Effector CD8-positive, alpha-beta T cell (primary cell): ENCODE measurements around the gene CSNK1G1.
"Not testable (repeated sequence)": the region's sequence is repeated elsewhere in the genome, so short reads cannot be mapped to it uniquely, and the experiment has no call there.

Source experiments
- DNase-seq: peaks from one replicate; lab custom pipeline; 2025; lab: John Stamatoyannopoulos, UW

The CSNK1G1 gene

DNA sequence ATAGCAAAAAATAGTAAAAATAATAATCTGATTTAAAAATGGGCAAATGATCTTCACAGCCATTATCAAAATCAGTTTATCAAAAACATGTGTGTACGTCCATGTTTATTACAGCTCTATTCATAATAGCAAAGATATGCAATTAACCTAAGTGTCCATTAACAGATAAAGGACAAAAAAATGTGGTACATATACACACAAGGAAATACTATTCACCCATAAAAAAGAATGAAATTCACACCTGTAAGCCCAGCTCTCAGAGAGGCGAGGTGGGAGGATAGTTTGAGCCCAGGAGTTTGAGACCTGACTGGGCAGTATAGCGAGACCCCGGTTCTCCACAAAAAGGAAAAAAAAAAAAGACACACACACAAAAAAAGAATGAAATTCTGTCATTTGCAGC lies 110.6 kb downstream of the CSNK1G1 start:
- no peak for DNase-seq

DNA sequence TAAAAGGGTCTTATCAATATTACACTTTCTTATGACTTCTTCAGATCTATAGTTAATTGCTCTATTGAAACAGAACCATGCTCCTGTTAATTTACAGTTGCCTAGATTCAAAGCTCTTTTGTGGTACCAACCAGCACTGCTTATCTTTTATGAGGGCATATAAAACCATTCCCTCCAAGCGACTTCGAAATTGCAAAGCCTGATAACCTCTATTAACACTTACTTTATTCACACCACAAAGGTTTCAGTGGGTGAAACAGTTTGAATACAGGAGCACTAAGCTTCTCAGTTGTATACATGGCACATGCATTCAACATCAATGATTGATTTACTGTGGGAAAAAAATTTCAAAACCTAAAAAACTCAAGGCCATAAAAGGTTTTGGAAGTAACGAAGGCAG lies 118.3 kb downstream of the CSNK1G1 start:
- no peak for DNase-seq

DNA sequence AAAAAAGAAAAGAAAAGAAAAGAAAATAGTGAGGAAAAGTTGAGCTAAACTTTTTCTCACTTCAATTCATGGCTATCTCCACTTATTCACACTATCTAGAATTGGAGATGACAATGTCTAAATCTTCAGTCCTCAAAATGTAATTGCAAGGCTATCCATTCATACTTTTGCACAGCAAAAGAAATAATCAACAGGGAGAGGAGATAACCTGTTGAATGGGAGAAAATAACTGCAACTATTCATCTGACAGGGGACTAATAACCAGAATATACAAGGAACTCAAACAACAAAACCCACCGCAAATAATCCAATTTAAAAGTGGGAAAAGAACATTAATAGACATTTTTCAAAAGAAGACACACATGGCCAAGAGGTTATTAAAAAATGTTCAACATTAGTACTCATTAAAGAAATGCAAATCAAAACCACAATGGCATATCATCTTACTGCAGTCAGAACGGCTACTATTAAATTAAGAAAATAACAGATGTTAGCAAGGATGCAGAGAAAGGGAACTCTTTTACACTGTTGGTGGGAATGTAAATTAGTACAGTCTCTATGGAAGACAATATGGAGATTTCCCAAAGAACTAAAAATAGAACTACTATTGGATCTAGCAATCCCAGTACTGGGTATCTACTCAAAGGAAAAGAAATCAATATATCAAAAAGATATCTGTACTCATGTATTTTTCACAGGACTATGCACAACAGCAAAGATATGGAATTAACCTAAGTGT lies 119.6 kb downstream of the CSNK1G1 start:
- no peak for DNase-seq

DNA sequence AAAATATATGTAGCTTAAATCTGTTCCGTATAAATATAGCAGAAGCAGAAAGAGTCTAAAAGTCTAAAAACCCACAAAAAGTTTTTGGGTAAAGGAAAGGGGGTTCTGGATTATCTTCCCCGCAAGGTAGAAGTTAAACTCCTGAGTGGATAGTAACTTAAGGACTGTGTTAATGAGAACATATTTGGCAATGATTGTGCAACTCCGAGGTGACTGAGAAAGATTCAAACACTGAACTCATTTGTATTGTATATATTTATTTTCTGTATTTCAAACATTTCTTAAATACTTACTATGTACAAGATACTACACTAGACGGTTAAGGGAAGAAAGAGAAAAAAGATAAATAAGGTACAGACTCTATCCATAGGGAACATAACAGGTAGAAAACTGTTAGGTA lies 120.4 kb downstream of the CSNK1G1 start:
- DNase-seq = no peak

DNA sequence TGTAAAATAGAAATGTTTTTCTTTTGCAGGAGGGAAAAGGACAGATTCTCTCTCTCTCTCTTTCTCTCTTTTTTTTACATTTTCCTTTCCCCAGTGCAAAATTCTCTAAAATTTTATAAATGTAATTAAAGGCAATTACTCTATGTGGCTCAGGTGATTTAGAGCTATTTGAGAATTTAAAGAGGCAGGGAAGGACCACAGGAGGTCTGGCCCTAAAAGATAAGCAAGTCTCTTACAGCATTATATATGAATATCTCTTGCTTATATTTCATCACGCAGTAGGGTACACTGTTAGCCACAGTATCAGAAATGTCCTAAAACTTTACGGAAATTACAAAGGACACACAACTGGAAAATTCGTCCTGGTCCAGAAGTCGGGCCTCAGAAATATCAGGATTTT lies 122.7 kb downstream of the CSNK1G1 start:
- no peak for DNase-seq

DNA sequence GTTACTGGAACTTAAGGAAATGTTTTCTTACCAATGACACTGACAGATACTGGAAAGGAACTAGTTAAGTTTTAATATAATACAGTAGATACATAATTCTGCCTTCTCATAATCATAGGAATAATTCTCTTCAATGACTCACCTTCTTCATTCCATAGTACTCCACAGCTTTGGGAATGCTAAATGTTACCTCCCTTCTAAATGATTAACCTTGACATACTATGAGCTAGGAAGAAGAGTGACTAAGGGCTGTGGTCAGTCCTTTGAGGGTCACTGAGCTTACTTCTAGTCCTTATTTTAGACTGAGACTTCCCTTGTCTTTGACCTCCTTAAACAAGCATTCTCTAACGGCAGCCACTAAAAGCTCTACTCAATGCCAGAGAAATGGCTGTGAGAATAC lies 123.6 kb downstream of the CSNK1G1 start:
- no peak for DNase-seq

DNA sequence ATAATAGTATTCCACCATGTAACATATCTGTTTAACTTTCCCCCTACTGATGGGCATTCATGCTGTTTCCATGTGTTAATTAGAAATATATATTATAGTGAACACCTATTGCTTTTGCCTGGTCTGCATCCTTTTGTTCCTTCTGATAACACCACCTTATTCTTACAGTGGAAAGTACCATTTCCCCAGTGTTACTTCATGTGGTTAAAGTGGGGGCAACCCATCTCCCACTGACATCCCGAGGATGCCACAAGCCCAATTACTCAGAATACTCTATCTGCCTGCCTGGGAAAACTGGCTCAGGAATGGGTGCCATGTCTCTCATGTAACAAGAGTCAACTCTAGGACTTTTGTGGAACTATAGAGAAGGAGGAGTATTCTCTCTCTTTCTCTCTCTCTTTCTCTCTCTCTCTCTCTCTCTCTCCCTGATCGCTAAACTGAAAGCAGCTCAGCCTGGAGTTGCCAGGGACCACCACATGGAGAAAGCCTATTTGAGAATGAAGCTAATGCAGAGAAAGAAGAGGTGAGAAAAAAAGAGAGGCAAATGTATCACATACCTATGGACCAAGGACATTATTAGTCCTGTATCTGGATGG lies 126.7 kb downstream of the CSNK1G1 start:
- no peak for DNase-seq

DNA sequence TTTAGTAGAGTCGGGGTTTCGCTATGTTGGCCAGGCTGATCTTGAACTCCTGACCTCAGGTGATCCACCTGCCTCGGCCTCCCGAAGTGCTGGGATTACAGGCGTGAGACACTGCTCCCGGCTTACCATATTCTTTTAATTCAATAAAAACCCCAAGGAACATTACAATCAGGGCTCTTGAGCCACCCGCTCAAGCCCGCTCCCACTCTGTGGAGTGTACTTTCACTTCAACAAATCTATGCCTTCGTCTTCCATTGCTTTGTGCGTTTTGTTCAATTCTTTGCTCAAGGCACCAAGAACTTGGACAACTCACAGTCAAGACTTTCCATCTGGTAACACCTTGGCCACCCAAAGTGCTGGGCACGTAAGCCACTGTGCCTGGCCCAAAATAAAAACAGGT lies 130.2 kb downstream of the CSNK1G1 start:
- DNase-seq = no peak

DNA sequence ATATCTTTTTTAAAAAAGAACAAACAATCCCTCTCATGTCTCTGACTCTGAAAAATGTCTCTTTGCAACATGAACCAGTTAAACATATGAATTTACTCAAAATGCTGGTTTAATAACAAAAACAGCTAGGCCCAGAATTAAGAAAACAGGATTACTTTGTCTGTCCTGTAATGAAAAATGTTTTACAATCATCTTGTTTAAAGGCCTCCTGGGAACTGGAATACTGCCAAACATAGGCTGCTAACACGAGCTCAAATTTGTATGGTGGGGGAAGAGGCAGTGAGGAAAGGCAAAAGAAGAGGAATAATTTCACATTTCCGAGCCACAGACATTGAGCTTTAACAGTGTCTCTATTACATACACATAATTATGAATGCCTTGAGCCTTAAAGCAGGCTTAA lies 131.5 kb downstream of the CSNK1G1 start:
- DNase-seq = no peak

DNA sequence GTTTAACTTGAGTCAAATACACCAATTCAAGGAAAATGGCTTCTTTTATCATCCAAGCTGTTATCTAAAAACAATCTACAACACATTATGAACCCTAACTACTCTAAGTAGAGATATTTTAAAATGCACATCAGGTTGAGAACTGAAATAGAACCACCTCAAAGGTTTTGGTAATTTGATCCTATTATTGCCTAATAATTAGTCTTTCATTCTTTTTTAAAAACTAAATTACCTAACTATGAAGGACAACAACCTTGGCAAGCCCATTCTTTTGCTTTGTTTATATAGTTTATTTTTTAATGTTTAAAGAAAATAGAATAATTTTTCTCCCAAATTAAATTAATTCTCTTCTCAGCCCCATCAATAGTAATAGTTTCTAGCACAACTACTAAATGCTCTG lies 132.1 kb downstream of the CSNK1G1 start:
- no peak for DNase-seq

DNA sequence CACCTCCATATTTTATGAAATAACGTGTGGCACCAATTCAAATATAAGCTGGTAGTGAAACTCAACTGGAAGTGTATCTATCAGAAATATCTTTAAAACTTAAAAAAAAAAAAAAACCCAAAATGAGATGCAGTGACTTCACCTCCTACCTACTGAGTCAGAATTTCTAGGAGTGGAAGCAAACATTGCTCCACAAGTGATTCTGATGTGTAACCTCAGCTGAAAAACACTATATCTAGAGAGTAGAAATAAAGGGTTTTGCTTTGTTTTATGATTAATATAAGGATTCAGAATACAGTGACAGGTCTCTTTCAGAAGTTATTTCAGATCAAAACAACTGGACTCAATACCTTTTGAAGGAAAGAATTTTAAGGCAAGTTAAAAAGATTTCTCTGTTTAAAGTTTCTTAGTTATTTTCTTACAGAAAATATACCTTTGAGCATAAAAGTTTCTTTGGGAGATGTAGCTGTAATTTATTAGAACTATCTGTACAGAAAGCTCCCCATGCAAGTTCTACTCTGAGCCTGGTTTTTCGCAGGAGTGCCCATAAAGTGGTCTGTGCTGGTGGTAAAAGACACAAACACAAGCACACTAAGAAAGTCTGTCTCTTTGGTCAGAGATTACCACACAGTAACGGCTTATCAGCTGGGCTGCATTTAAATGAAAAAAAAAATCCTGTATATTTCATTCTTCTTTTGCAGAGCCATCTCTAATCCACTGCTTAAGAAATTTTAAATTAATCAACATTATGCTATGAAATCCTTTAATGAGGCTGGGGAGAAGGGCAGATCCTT lies 133.2 kb downstream of the CSNK1G1 start:
- no peak for DNase-seq

DNA sequence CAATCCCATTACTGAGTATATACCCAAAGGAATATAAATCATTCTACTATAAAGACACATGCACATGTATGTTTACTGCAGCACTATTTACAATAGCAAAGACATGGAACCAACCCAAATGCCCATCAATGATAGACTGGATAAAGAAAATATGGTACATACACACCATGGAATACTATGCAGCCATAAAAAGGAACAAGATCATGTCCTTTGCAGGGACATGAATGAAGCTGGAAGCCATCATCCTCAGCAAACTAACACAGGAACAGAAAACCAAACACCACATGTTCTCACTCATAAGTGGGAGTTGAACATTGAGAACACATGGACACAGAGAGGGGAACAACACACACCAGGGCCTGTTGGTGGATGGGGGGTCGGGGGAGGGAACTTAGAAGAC lies 134.1 kb downstream of the CSNK1G1 start:
- DNase-seq = not testable (repeated sequence)

DNA sequence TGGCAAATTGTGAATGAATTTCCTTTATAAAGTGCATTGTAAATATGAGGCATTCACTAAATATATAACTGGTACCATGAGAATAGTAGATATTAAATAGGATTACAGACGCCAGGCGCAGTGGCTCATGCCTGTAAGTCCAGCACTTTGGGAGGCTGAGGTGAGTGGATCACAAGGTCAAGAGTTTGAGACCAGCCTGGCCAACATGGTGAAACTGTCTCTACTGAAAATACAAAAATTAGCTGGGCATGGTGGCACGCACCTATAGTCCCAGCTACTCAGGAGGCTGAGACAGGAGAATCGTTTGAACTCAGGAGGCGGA lies 138.6 kb downstream of the CSNK1G1 start:
- not testable (repeated sequence) for DNase-seq

DNA sequence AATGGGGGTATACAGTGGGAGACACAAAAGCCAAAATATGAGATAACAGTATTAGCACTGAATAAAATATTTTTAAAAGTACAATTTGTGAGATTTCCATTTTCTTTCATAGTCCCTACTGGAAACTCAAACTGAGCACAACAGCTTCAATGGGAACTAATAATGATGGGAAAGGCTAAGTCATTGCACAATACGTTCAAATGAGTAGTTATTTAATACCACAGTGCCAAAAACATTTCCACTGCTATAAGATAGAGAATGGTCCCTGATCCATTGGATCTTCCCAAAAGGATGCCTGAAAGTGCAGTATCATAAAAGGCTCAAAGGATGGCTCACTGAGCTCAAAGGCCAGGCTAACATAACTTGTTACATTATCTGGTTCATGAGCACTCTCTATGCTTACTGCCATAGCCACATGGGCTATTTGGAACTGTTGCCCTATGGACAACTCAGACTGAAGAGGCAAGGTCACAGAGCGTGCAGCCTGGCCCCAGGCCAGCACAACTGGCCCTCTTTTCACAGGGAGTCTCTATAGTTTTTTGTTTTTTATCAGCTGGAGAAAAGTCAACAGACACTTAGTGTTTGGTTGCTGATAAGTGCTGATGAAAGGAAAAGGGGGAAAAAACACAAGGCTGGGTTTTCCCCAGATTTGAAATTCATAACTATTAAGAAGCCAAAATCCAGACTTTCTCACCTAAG lies 139.1 kb downstream of the CSNK1G1 start:
- no peak for DNase-seq

DNA sequence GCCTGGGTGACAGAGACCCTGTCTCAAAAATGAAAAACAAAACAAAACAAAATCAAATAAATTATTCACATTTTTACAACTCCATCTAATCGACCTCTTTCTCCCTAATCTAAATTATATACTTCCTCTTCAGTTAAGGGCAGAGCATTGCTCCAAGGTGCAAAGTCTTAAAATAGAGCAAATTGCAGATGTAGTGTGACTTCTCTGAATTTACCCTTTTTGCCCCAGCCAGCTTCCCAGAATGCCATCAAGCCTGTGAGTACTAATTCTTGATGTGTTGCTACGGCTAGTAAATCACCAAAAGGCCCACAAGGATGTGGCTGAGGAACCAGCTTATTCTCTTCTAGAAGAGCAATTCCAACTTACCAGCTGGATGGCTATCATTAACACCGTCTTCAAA lies 139.8 kb downstream of the CSNK1G1 start:
- DNase-seq = no peak

DNA sequence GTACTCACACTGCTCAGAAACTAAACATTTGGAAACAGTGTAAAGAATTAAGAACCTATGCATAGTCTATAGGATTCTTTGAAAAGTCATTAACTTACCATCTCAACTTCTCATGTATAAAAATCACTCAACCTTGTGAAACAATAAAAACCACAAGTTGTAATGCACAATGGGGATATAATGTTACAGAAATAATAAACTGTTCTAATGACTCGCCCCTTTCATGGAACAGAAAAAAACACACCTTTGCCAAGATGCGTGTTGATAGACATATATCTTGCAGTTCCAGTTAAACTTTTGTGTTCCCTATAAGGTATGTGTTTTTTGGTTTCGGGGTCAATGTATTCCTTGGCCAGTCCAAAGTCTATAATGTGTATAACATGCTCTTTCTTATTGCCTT lies 142.3 kb downstream of the CSNK1G1 start:
- DNase-seq = no peak

DNA sequence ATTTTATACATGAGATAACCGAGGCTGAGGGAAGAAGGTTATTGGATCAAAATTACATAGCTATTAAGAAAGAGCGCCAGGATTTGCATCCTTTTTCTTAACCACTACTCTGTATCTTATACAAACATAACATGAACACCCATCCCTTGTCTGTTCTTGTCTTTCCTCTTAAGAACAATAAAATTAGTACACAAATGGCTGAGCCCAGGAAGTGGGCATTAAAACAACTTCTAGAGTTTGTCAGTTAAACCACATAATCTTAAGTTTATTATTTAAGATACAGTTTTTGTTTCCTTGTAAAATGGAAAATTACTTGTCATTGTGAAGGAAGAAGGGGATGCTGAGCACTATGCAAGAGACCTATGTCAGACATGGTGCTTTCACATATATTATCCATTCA lies 144.3 kb downstream of the CSNK1G1 start:
- DNase-seq = no peak

DNA sequence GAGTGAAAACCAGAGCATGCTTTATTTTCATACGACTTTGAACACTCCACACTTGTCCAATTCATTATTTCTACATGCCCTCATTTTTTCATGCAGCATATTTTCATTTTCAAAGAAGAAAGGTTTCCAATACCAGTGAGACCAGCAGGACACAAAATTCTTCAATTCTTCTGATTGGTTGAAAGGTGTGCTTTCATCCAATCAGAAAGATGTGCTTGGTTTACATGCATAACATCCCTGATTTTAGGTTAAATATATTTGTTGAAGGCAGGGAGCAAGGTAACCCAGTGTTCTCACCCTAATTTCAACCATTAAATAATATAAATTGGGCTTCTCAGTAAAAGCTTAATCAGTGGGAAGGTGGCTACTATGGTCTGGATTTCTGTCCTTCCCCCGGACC lies 145.6 kb downstream of the CSNK1G1 start:
- no peak for DNase-seq

DNA sequence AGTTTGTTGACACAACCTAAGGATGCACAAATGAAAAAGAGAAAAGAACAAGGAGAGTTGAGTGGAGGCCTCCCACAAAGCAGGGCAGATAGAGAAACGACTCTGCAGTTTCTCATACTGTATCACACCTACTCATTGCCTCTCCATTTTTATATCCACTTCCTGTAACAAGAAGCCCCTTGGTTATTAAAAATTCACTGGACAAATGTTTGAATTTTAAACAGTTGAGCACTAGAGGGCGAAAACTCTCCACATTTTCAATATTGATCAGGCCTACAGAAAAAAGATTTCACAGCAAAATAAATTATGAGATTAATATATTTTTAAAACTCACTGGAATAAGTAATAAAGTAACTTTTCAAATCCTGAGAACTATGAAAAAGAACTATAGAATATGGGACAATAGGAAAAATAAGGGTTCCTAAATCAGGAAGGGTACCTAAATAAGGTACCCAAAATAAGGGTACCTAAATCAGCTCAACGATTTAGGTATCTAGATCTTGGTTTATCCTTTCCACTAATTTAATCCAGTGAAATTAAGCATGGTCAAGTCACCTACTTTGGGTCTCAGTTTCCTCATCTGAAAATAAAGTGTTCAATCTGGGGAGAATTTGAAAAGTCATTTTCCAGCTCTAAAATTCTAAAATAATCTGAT lies 146.2 kb downstream of the CSNK1G1 start:
- DNase-seq = no peak

DNA sequence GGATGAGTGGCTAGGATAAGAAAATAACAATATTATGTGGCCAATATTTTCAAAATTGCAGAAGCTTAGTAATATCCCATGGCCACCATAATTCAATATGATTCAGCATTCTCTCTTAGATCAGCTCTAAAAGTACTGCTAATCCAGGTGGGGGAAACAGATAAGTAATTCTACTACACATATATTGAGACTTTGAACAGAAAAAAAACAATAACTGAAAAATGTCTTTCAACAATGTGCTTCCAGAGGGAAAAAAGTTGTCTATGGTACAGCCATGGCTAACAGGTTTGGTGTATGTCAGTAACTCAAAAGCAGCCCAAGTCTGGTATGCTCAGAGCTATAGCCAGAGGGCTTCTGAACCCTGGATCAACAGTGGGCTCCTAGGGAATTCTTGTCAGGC lies 150.8 kb downstream of the CSNK1G1 start:
- no peak for DNase-seq

DNA sequence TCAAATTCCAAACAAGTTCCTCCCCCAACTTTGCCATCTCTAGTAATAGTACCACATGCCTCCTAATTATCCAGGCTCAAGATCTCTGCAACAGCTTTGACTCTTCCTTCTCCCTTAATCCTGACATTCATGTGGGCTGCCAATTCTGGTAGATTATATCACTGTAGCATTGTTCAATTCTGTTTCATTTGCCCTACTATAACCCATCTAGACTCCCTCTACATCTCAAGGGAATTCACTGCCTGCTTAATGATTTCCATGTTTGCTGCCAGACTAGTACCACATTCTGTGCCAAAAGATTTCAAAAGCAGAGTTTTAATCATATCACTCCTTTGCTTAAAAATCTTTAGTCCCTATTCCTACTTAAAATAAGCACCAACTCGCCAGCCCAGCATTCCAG lies 158.5 kb downstream of the CSNK1G1 start:
- DNase-seq = no peak

DNA sequence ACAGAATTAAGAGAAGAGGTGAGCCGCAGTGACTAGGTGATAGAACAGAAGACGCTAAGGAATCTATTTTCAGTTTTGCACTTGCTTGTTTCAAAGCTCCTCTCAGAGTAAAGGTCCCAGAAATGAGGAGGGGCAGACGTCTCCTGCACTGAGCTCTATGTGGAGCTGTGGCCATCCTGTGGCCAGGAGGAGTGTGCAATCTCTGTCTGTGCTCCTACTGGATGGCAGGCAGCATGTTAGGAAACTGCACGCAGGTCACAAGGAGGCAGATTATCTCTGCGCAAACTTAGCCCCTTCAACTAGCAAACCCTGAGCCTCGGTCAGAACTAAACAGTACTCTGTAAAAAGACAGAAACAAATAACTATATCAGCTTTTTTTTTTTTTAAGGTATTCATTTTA lies 162.0 kb downstream of the CSNK1G1 start:
- no peak for DNase-seq
